HCT116 (cell line): ENCODE measurements around the gene BBS7. TPM values are rescaled to one million over a fixed set of nuclear protein-coding genes. Genes with fewer than 3 reads are reported as not detected.

Source experiments
- ATAC-seq: fragments of 200-7000 bp; cut with Tn5 transposase; 2 replicates; pipeline ENCODE4 v1.9.1; 2020; ENCODE audit warnings: mild to moderate bottlenecking, moderate library complexity
- BruUV-seq: library from RNA; stranded (reverse); fragments of 400-500 nt; replicated peaks from 2 replicates; lab custom pipeline; 2021; lab: Mats Ljungman, UMichigan
- CTCF ChIA-PET: fragments of 300-600 bp; sonication (Branson Sonifier 250); formaldehyde crosslinking; loops from one replicate; lab custom pipeline; 2021; ENCODE audit warnings: antibody characterized with exemption; lab: Charles Lee
- POLR2A ChIA-PET: fragments of 300-600, 350-600 bp; sonication (Branson Sonifier 250); formaldehyde crosslinking; loops from one replicate; lab custom pipeline; 2021; ENCODE audit warnings: antibody characterized with exemption; lab: Charles Lee
- RAD21 ChIA-PET, 2 experiments: fragments of 300-600 bp; sonication (Branson Sonifier 250); formaldehyde crosslinking; loops; one replicate each; lab custom pipeline; 2023; ENCODE audit warnings: low total read pairs in 2 of 2; ENCODE audit not compliant: uncharacterized antibody in 2 of 2, unreplicated experiment in 2 of 2, low non-redundant PET in 1 of 2; lab: Charles Lee
- DNase-seq: peaks from one replicate; pipeline ENCODE4 v3.0.0-alpha.2; 2010; ENCODE audit warnings: low read depth, low spot score
- H2AFZ ChIP-seq: fragments of 200-600 bp; shearing (Covaris generic), sonication (generic); 2 replicates; pipeline ENCODE4 v1.6.1; 2017; ENCODE audit warnings: low read depth, mixed run types, mixed read lengths, antibody characterized with exemption, low read length; ENCODE audit not compliant: poor library complexity, severe bottlenecking
- H3K27ac ChIP-seq: 2 replicates; pipeline ENCODE4 v1.5.1; 2012; ENCODE audit warnings: low read depth, low read length
- H3K27me3 ChIP-seq: fragments of 200-600 bp; sonication (generic); 2 replicates; pipeline ENCODE4 v1.6.1; 2016; ENCODE audit warnings: mixed run types, low read length, mixed read lengths; ENCODE audit not compliant: insufficient read depth
- H3K36me3 ChIP-seq, 2 experiments: fragments of 200-500 bp in 1 of 2; fragments of 200-600 bp in 1 of 2; sonication (Bioruptor generic) in 1 of 2; sonication (generic) in 1 of 2; 2 replicates each; pipeline versions ENCODE4 v1.5.1 to v1.6.1; 2014 to 2016; ENCODE audit warnings: low read length in 2 of 2, inconsistent platforms in 1 of 2, mixed read lengths in 1 of 2, mixed run types in 1 of 2; ENCODE audit not compliant: insufficient read depth in 2 of 2, control insufficient read depth in 1 of 2
- H3K4me1 ChIP-seq, 2 experiments: fragments of 200-600 bp in 1 of 2; sonication (generic) in 1 of 2; 2 replicates each; pipeline versions ENCODE4 v1.5.1 to v1.6.1; 2012 to 2017; ENCODE audit warnings: low read length in 2 of 2, inconsistent platforms in 1 of 2, mild to moderate bottlenecking in 1 of 2, mixed read lengths in 1 of 2, mixed run types in 1 of 2, moderate library complexity in 1 of 2; ENCODE audit not compliant: insufficient read depth in 2 of 2, control insufficient read depth in 1 of 2
- H3K4me2 ChIP-seq: fragments of 200-600 bp; sonication (generic); 2 replicates; pipeline ENCODE4 v1.6.1; 2017; ENCODE audit warnings: mixed run types, low read length, mixed read lengths
- H3K4me3 ChIP-seq, 2 experiments: fragments of 200-600 bp in 1 of 2; sonication (generic) in 1 of 2; replicated peaks in 1 of 2; 2 replicates each; pipeline ENCODE4 v1.5.1; 2011 to 2016; ENCODE audit warnings: low read length in 2 of 2, control low read depth in 1 of 2, low read depth in 1 of 2, mild to moderate bottlenecking in 1 of 2, mixed read lengths in 1 of 2, mixed run types in 1 of 2
- H3K79me2 ChIP-seq: fragments of 200-600 bp; sonication (generic); 2 replicates; pipeline ENCODE4 v1.6.1; 2017; ENCODE audit warnings: mild to moderate bottlenecking, mixed run types, low read length, moderate library complexity, mixed read lengths; ENCODE audit not compliant: insufficient read depth
- H3K9ac ChIP-seq: fragments of 200-600 bp; sonication (generic); 2 replicates; pipeline ENCODE4 v1.6.1; 2016; ENCODE audit warnings: low read length, mixed read lengths
- H3K9me2 ChIP-seq: fragments of 200-600 bp; sonication (generic), shearing (Covaris generic); 2 replicates; pipeline ENCODE4 v1.6.1; 2017; ENCODE audit warnings: mixed run types, mild to moderate bottlenecking, moderate library complexity; ENCODE audit not compliant: insufficient read depth
- H3K9me3 ChIP-seq, 2 experiments: fragments of 200-500 bp in 1 of 2; fragments of 200-600 bp in 1 of 2; sonication (Bioruptor generic) in 1 of 2; sonication (generic) in 1 of 2; 2 replicates each; pipeline ENCODE4 v1.6.1; 2014 to 2017; ENCODE audit warnings: low read length in 2 of 2, mixed read lengths in 2 of 2, inconsistent platforms in 1 of 2, low read depth in 1 of 2, mild to moderate bottlenecking in 1 of 2, mixed run types in 1 of 2, moderate library complexity in 1 of 2; ENCODE audit not compliant: control insufficient read depth in 1 of 2, insufficient read depth in 1 of 2
- H4K20me1 ChIP-seq: fragments of 200-600 bp; sonication (generic), shearing (Covaris generic); 2 replicates; pipeline ENCODE4 v1.6.1; 2017; ENCODE audit warnings: mixed run types, mild to moderate bottlenecking, moderate library complexity; ENCODE audit not compliant: insufficient read depth
- MAX ChIP-seq: IDR thresholded peaks from 2 replicates; pipeline ENCODE4 v1.6.1; 2012
- SIN3A ChIP-seq: IDR thresholded peaks from 2 replicates; pipeline ENCODE4 v1.6.1; 2012; ENCODE audit warnings: low read depth
- SP1 ChIP-seq: IDR thresholded peaks from 2 replicates; pipeline ENCODE4 v1.6.1; 2012; ENCODE audit warnings: low read depth
- ZBTB33 ChIP-seq: IDR thresholded peaks from 2 replicates; pipeline ENCODE4 v1.6.1; 2011; ENCODE audit warnings: mild to moderate bottlenecking, low read length, moderate library complexity; ENCODE audit not compliant: insufficient replicate concordance; ENCODE audit errors: extremely low read depth
- ZFX ChIP-seq: fragments of 450-650 bp; IDR thresholded peaks from 2 replicates; pipeline ENCODE4 v1.6.1; 2017
- intact Hi-C: fragments of 100-400 bp; cut with micrococcal nuclease; formaldehyde crosslinking; loops from 2 replicates; pipeline ENCODE4 v1.10.0; 2022
- total RNA-seq: library from RNA; stranded (reverse); gene quantifications from one replicate; pipeline ENCODE4 v1.2.1, GENCODE V29; 2021; ENCODE audit not compliant: unreplicated experiment
- TF ChIP-seq, protein P1 (sequence below): IDR thresholded peaks from 2 replicates; pipeline ENCODE4 v1.6.1; 2012; ENCODE audit warnings: low read depth

BBS7 gene
- total RNA-seq, 1 experiment from 2014 or later: 22.9 TPM

DNA sequence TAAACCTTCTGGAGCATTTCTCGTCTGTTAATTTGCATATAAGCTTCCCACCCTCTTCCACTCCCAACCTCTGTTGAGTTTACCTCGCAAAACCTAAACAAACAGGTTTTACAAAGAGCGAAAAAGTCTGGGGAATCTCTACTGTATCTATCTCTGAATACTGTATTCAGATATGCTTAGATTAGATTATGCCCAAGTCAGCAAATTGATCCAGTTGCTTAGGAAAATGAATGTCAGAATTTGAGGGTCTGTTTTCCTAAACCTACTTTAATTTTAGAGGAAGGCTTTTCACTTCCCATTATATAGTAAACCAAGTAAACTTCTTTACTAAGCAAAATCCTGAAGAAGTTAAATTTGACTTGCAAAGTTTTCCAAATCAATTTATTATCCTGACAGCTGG lies 53.3 kb downstream of the BBS7 start:
- RAD21 ChIA-PET: no interaction called here
- ATAC-seq (no peak), DNase-seq (no peak)
- intact Hi-C loops: no loop called here
- Histone ChIP-seq H3K9me3 (no peaks in the 10 kb centered on the region), H3K27ac (no peak overlapping the region), H3K4me3 (no peak overlapping the region), H3K27me3 (no peaks in the 10 kb centered on the region), H4K20me1 (peaks cover 16% of the 10 kb centered on the region; the same call in 1 of the 2 replicates), H3K4me2 (no peak overlapping the region), H3K79me2 (peaks cover 85% of the 10 kb centered on the region), H2AFZ (no peak overlapping the region), H3K9ac (no peak overlapping the region), H3K4me1 (peaks cover 0 to 2% of the 10 kb centered on the region in 2 experiments; a peak in 2 of 4 replicates), H3K36me3 (peaks cover 77 to 82% of the 10 kb centered on the region in 2 experiments), H3K9me2 (no peaks in the 10 kb centered on the region)
- CTCF ChIA-PET: no interaction called here
- TF ChIP-seq MAX (no peak), ZFX (no peak), SP1 (no peak), ZBTB33 (no peak), SIN3A (no peak)
- TF ChIP-seq, protein P1, sequence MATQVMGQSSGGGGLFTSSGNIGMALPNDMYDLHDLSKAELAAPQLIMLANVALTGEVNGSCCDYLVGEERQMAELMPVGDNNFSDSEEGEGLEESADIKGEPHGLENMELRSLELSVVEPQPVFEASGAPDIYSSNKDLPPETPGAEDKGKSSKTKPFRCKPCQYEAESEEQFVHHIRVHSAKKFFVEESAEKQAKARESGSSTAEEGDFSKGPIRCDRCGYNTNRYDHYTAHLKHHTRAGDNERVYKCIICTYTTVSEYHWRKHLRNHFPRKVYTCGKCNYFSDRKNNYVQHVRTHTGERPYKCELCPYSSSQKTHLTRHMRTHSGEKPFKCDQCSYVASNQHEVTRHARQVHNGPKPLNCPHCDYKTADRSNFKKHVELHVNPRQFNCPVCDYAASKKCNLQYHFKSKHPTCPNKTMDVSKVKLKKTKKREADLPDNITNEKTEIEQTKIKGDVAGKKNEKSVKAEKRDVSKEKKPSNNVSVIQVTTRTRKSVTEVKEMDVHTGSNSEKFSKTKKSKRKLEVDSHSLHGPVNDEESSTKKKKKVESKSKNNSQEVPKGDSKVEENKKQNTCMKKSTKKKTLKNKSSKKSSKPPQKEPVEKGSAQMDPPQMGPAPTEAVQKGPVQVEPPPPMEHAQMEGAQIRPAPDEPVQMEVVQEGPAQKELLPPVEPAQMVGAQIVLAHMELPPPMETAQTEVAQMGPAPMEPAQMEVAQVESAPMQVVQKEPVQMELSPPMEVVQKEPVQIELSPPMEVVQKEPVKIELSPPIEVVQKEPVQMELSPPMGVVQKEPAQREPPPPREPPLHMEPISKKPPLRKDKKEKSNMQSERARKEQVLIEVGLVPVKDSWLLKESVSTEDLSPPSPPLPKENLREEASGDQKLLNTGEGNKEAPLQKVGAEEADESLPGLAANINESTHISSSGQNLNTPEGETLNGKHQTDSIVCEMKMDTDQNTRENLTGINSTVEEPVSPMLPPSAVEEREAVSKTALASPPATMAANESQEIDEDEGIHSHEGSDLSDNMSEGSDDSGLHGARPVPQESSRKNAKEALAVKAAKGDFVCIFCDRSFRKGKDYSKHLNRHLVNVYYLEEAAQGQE: no peak
- BruUV-seq: no TSS peak
- POLR2A ChIA-PET: no interaction called here
